Stimulated activated CD8-positive, alpha-beta memory T cell treated with anti-CD3 and anti-CD28 coated beads, Interleukin-2, amount 100 ng/mL, for 1 hour (primary cell): ENCODE results near the gene BSN.
"Not testable (repeated sequence)": the region's sequence is repeated elsewhere in the genome, so short reads cannot be mapped to it uniquely, and the experiment has no call there.

Experiments
- DNase-seq, 2 donors: peaks; one replicate each; pipeline ENCODE4 v3.0.0-alpha.2; 2020; ENCODE audit warnings: low read depth in 2 of 2

The BSN gene

GRCh38 chr3:49673715-49674496 lies 119.6 kb downstream of the BSN start, which contains the start of gene APEH:
APEH (plus strand) TSS chr3:49674351; CDS start chr3:49674402, 51 bp downstream.
- DNase-seq = peak; percentile 90 to 93

DNA sequence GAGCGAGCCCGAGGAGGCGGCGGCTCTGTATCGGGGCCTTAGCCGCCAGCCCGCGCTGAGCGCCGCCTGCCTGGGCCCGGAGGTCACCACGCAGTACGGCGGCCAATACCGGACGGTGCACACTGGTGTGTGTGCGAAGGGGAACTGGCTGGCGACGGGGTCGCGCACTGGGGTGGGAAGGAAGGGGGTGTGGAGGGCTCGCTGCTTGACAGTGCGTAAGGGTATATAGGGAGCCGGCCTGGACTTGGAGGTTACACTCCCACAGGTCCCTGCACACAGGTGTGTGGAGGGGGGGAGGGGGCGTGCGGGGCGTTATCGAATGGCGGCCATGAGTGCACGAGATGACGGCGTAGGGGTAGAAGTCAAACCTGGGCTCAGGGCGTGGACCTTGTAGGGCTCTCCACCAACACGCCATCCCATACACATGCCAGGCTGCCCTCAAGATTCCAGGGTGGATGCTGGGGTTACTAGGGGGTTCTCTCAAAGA lies 120.3 kb downstream of the BSN start:
- DNase-seq = no peak

- DNase-seq = no peak
Measured at GRCh38 chr3:49675912-49676311, 121.6 kb downstream of the BSN start.

DNA sequence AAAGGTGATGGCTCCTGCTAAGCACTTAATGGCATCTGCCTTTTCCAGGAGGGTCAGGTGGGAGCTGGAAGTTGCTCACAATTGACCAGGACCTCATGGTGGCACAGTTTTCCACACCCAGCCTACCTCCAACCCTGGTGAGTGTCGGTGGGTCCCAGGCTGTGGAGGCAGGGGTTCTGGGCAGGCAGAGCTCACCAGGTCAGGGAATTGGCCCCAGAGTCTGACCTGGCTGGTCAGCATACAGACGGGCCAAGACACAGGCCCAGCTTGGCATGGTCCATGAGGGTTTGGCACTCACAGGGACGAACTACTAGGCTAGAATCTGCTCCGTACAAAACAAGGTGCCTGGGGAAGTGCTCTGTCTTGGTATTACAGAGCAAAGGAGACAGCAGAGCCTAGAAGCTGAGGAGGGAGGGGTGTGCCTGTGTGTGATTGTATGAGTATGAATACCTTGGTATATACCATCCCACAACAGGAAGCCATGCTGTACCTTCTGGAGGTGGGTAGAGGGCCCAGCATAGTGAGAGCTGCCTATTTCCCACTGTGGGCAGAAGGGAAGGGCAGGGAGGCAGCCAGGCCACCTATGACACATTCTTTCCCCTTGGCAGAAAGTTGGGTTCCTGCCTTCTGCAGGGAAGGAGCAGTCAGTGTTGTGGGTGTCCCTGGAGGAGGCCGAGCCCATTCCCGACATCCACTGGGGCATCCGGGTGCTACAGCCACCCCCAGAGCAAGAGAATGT lies 126.4 kb downstream of the BSN start:
- no peak for DNase-seq

- DNase-seq = no peak
Measured at GRCh38 chr3:49681232-49681522, 126.9 kb downstream of the BSN start.

DNA sequence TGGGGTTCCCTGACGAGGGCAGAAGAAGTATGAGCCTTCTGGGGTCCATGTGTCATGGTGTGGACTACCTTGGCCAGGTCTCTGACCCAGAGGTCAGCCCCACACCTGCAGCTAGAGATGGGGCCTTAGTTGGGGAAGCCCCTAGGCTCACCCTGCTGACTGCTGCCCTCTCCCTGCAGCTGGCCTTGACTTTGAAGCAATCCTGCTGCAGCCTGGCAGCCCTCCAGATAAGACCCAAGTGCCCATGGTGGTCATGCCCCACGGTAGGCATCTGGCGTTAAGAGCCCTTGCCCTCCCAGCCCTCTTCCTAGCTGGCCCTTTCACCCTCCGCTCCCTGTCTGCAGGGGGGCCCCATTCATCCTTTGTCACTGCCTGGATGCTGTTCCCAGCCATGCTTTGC lies 127.3 kb downstream of the BSN start:
- DNase-seq = no peak

DNA sequence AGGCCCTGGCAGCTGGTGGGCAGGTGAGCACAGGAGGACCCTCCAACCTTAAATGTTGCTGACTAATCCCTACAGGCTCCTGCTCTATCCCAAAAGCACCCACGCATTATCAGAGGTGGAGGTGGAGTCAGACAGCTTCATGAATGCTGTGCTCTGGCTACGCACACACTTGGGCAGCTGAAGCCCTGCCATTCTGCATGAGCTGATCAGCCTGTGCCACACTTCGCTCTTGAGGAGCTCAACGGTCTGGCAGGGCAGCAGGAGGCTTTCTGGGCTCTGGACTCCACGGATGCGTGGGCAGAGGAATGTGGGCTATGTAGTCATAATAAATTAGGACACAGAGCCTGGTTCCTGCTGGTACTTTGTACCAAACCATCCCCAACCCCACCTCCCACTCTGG lies 128.9 kb downstream of the BSN start:
- no peak for DNase-seq

DNA sequence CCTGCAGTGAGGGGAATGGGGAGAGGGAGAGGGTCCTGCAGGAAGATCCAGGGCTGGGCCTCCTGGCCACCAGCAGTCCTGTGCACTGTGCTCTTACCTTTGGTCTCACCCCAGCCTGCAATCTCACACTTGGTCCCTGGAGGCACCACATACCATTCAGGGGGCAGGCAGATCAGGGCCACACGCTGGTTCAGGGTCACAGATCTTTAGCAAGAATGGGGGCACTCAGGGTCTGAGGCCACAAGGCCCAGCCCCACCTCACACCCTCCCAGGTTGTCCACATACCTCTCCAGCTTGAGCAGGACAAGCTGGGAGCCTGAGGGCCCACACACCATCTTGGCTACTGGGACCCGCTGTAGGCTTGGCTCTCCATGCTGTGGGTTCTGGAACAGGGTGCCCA lies 130.2 kb downstream of the BSN start:
- not testable (repeated sequence) for DNase-seq

- not testable (repeated sequence) for DNase-seq
Measured at GRCh38 chr3:49685103-49685502, 130.8 kb downstream of the BSN start.

DNA sequence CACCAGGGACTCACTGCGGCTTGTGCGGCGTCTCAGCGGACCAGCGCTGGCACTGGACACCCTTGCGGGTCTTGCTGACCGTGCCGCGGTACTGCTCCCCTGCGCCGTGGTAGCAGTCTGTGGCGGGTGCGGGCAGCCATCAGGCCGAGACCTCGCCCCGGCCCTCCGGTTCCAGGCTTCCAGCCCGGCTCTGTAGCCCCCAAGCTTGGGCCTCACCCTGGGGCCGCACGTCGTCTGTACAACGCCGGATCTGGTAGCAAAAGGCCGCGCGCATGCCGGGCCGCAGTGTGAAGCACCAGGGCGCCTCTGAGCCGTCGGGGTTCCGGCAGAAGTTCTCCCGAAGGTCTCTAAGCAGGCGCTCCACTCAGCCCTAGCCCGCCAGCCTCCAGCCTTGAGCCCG lies 131.6 kb downstream of the BSN start:
- not testable (repeated sequence) for DNase-seq

- not testable (repeated sequence) for DNase-seq
Measured at GRCh38 chr3:49686346-49686745, 132.1 kb downstream of the BSN start.

- not testable (repeated sequence) for DNase-seq
Measured at GRCh38 chr3:49686769-49687423, 132.6 kb downstream of the BSN start.

GRCh38 chr3:49687424-49687795 lies 133.1 kb downstream of the BSN start:
- DNase-seq = not testable (repeated sequence)

GRCh38 chr3:49688338-49689045 lies 134.2 kb downstream of the BSN start:
- DNase-seq = not testable (repeated sequence)

GRCh38 chr3:49689046-49689907 lies 135.0 kb downstream of the BSN start, which contains the start of the genes MST1 and RNF123:
MST1 (minus strand) TSS chr3:49689474; CDS start chr3:49688691, 783 bp downstream.
RNF123 (plus strand) TSS chr3:49689557; CDS start chr3:49691166, 1,609 bp downstream.
- DNase-seq = peak; percentile 81 to 85

GRCh38 chr3:49689908-49690624 lies 135.8 kb downstream of the BSN start:
- DNase-seq = not testable (repeated sequence)

DNA sequence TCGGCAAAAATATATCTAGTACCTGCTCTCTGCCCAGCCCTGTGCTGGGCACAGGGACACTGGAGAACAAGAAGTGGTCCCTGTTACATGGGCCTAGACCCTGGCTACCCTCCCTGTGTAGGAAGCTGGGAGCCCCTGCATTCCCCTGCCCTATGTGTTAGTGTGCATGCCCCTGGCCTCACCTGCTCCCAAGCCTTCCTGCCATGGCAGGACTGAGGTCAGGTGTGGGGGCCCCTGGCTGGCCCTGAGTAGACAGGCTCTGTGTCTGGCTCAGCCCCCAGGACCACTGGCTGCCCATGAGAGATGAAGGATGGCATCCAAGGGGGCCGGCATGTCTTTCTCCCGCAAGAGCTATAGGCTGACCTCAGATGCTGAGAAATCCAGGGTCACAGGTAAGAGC lies 136.6 kb downstream of the BSN start:
- DNase-seq = not testable (repeated sequence)

- DNase-seq = not testable (repeated sequence)
Measured at GRCh38 chr3:49691481-49691880, 137.2 kb downstream of the BSN start.

- not testable (repeated sequence) for DNase-seq
Measured at GRCh38 chr3:49694409-49695070, 140.3 kb downstream of the BSN start.
